ENCODE results near the gene ADAMTS18.

The ADAMTS18 gene

DNA sequence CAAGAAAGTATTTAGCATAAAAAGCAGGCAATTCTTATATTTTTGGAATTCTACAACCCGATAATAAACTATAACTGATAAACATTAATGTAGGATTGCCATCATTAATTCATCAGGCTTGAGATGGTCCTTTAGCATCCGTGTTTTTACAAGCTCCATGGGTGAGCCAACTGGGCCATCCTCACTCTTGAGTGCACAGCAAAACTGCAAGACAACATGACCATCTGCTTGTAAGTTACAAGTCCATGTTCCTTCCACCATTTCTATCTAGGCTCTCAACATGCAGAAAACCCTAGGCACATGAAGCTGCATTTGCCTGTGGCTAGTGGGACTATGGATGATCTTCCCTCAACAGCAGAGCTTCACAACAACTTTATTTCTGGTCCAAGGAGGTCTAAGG lies 40.1 kb downstream of the ADAMTS18 start:
- Histone ChIP-seq H3K4me3 (ENCODE audit: low read depth in 1 of 2, low read length in 1 of 2) (no peak overlapping the region), H3K27me3 (no peaks in the 10 kb centered on the region), H3K36me3 (no peaks in the 10 kb centered on the region), H3K4me1 (ENCODE audit: control insufficient read depth in 1 of 2, insufficient read depth in 1 of 2, low read depth in 1 of 2, low read length in 1 of 2) (no peaks in the 10 kb centered on the region), H3K9me3 (no peaks in the 10 kb centered on the region), H3K27ac (no peak overlapping the region)
- no peak for TF ChIP-seq CTCF (IDR thresholded peaks at IDR 0.05)

- H3K27ac ChIP-seq: no peak overlapping the region
- H3K4me1 ChIP-seq (ENCODE audit: control insufficient read depth in 1 of 2, insufficient read depth in 1 of 2, low read depth in 1 of 2, low read length in 1 of 2): no peaks in the 10 kb centered on the region
- H3K36me3 ChIP-seq: no peaks in the 10 kb centered on the region
- no peaks in the 10 kb centered on the region for H3K9me3 ChIP-seq
- no peak overlapping the region for H3K4me3 ChIP-seq (ENCODE audit: low read depth in 1 of 2, low read length in 1 of 2)
- TF ChIP-seq CTCF (IDR thresholded peaks at IDR 0.05): no peak
- no peaks in the 10 kb centered on the region for H3K27me3 ChIP-seq
Measured at GRCh38 chr16:77393955-77394354, 40.9 kb downstream of the ADAMTS18 start.

GRCh38 chr16:77387815-77388209 lies 47.0 kb downstream of the ADAMTS18 start:
- Histone ChIP-seq H3K27ac (no peak overlapping the region), H3K27me3 (no peaks in the 10 kb centered on the region), H3K9me3 (no peaks in the 10 kb centered on the region), H3K36me3 (no peaks in the 10 kb centered on the region), H3K4me3 (ENCODE audit: low read depth in 1 of 2, low read length in 1 of 2) (no peak overlapping the region), H3K4me1 (ENCODE audit: control insufficient read depth in 1 of 2, insufficient read depth in 1 of 2, low read depth in 1 of 2, low read length in 1 of 2) (no peaks in the 10 kb centered on the region)
- TF ChIP-seq CTCF (IDR thresholded peaks at IDR 0.05): no peak

GRCh38 chr16:77386831-77387814 lies 47.7 kb downstream of the ADAMTS18 start:
- H3K9me3 ChIP-seq: no peaks in the 10 kb centered on the region
- H3K27ac ChIP-seq: no peak overlapping the region
- TF ChIP-seq CTCF (IDR thresholded peaks at IDR 0.05): no peak
- H3K36me3 ChIP-seq: no peaks in the 10 kb centered on the region
- no peaks in the 10 kb centered on the region for H3K4me1 ChIP-seq (ENCODE audit: control insufficient read depth in 1 of 2, insufficient read depth in 1 of 2, low read depth in 1 of 2, low read length in 1 of 2)
- no peak overlapping the region for H3K4me3 ChIP-seq (ENCODE audit: low read depth in 1 of 2, low read length in 1 of 2)
- H3K27me3 ChIP-seq: no peaks in the 10 kb centered on the region

DNA sequence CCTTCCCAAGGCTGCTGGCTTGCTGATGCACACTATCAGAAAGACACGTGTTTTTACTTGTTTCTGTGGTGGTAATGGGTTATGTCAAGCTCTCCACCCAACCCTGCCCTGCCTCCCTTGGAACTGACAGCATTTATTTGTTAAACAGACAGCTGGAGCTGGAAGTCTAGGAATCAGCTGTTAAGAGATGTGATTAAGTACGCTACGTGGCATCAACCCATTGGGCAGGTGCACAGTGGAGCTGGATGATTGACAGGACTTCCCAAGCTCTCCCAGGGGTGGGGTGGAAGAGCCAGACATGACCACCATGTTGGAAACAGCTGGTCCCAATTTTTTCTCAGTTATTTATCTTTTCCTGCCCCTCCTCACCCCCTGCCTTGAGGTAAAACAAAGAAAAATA lies 49.4 kb downstream of the ADAMTS18 start:
- no peaks in the 10 kb centered on the region for H3K9me3 ChIP-seq
- H3K27me3 ChIP-seq: no peaks in the 10 kb centered on the region
- H3K4me3 ChIP-seq (ENCODE audit: low read depth in 1 of 2, low read length in 1 of 2): no peak overlapping the region
- H3K36me3 ChIP-seq: no peaks in the 10 kb centered on the region
- H3K27ac ChIP-seq: no peak overlapping the region
- H3K4me1 ChIP-seq (ENCODE audit: control insufficient read depth in 1 of 2, insufficient read depth in 1 of 2, low read depth in 1 of 2, low read length in 1 of 2): no peaks in the 10 kb centered on the region
- no peak for TF ChIP-seq CTCF (IDR thresholded peaks at IDR 0.05)

Data from neutrophil (primary cell).